Mesenteric fat pad (tissue), 1 donor: ENCODE data around the gene CAPN2. TPM values are rescaled to one million over a fixed set of nuclear protein-coding genes. Genes with fewer than 3 reads are reported as not detected.
A peak's percentile ranks its signal among the peaks of the same experiment; 100 is the strongest.
"Not testable (repeated sequence)": the region's sequence is repeated elsewhere in the genome, so short reads cannot be mapped to it uniquely, and the experiment has no call there.

Experiments used
- DNase-seq: peaks from one replicate; pipeline ENCODE4 v3.0.0-alpha.2; 2020; ENCODE audit warnings: low spot score
- total RNA-seq: library from RNA; stranded (reverse); fragmentation: NEBNext Ultra II Directional; extraction: Animal tissue kit (Norgen Biotek cat#: 25700); gene quantifications from one replicate; pipeline ENCODE4 v1.2.1, GENCODE V29; 2021
- donor health status: DM: yes; HTN: yes; CAD: no.

CAPN2 gene
- total RNA-seq, 1 donor from 2014 or later = 190 TPM

DNA sequence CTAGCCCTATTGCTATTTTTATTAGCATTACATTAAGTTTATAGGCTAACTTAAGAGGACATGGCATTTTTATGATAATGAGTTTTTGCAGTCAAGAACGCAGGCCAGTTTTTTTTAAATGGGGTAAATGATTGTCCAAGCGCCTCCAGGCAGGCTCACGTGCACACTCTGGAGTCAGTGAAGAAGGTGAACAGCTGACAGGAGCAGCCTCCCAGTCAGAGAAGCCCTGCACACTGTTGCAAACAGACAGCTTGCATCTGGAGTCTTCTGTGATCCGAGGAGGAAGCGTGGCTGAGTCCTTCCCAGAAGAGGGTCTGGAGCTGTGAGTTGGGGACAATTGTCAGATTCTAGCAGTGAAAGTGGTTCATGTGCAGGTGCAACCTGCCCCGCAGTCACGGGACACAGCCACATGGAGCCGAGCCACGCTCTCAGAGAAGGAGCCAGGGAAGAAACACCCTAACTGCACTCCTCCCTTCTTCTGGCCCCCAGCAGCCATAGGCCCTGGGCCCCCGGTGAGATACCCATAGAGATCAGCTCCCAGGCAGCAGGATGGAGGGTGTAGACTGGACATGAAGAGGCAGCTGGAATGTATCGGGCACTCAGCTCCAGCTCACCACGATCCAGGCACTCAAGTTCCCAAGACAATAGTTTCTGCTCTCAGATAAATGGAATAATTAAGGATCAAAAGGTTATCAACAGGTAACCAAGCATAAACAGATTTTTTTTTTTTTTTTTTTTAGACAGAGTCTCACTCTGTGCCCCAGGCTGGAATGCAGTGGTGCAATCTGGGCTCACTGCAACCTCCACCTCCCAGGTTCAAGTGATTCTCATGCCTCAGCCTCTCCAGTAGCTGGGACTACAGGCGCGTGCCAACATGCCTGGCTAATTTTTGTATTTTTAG is 26.4 kb downstream of the CAPN2 start:
- no peak for DNase-seq

GRCh38 chr1:223739366-223740037 is 27.2 kb downstream of the CAPN2 start:
- DNase-seq = no peak

GRCh38 chr1:223740038-223740736 is 27.8 kb downstream of the CAPN2 start:
- not testable (repeated sequence) for DNase-seq

DNA sequence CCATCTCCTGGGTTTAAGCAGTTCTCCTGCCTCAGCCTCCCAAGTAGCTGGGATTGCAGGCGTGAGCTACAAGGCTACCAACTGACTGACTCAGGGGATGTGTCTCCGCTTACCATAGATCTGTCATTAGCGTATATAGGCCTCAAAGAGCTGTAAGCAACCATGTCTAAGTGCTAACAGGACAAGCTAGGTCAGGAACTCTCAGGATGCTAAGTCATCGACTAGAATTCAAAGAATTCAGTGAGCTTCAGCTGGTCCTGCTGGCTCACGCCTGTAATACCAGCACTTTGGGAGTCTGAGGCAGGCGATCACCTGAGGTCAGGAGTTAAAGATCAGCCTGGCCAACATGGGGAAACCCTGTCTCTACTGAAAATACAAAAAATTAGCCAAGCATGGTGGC is 29.5 kb downstream of the CAPN2 start:
- no peak for DNase-seq

- no peak for DNase-seq
These were observed 30.6 kb downstream of the CAPN2 start for GRCh38 chr1:223742856-223743517.

- no peak for DNase-seq
These were observed 33.4 kb downstream of the CAPN2 start for GRCh38 chr1:223745731-223746130.

DNA sequence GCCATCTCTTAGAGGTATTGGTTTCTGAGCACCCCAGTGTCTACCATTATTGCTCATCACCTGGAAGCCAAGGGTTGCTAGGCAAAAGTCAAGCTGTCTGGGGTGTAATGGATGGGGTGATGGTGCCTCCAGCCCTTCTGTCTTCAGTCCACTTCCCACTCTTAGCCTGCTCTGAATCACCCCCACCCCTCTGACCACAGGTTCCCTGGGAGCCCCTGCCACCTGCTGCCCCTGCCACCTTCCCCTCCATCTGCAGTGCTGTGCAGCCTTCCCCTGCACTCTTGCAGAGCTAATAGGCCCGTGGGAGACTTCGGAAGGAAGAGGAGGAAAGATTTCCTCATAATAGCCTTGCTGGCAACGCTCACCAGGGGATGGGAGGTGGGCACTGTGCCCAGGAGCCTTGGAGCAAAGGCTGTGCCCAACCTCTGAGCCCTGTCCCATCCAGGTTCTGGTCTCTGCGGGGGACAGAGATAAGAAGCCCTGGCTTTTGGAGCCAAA is 35.5 kb downstream of the CAPN2 start:
- no peak for DNase-seq

DNA sequence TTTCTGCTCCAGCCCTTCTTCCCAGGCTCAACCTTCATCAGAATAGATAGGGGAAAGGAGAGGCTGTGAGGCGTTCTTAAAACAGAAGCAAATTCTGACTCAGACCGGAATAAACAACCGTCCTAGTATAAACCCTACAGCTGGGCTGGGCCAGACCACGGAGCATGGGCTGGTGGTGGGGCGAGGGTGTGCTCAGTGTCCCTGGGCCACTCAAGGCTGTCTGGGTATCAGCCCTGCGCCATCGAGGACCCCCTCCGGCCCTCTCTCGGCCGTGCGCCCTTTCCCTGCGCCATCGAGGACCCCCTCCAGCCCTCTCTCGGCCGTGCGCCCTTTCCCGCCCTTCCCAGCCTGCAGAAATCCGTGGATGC is 36.0 kb downstream of the CAPN2 start:
- no peak for DNase-seq

- peak; percentile 91 for DNase-seq
These were observed 36.7 kb downstream of the CAPN2 start for GRCh38 chr1:223748773-223749733.

DNA sequence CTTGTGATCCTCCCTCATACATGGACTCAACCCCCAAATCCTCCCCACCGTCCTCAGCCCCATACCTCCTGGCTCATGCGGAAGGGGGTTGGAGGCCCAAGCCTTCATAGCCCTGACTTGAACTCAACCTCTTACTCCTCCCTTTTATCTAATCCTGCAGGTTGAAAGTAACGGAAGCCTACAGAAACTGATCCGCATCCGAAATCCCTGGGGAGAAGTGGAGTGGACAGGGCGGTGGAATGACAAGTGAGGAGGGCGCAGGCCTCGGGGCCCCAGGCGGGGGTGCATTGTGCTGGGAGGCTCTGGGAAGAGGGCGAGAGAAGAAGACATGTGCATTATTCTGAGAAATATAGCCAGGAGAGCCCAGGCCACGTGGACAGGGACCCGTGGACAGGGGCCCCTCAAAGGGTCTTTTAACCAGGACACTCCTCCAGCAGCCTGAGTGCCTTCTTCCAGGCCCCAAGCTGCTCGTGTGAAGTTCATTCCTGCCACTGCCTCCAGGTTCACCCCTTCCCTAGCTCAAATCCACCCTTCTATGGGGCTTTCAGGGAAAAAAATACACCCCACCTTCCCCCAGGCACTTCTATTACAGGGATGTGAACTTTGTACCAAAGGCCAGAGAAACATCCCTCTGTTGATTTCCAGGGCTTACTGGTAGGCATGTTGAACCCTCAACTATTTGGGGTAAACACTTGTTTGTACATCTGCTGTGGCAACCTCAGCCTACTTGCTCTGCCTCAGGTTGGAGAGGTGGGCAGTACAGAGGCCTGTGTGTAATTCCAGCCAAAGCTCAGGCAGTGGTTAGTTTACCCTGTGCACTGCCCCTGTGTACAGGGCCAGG is 38.6 kb downstream of the CAPN2 start:
- no peak for DNase-seq

- DNase-seq = no peak
These were observed 39.4 kb downstream of the CAPN2 start for GRCh38 chr1:223751696-223752095.

DNA sequence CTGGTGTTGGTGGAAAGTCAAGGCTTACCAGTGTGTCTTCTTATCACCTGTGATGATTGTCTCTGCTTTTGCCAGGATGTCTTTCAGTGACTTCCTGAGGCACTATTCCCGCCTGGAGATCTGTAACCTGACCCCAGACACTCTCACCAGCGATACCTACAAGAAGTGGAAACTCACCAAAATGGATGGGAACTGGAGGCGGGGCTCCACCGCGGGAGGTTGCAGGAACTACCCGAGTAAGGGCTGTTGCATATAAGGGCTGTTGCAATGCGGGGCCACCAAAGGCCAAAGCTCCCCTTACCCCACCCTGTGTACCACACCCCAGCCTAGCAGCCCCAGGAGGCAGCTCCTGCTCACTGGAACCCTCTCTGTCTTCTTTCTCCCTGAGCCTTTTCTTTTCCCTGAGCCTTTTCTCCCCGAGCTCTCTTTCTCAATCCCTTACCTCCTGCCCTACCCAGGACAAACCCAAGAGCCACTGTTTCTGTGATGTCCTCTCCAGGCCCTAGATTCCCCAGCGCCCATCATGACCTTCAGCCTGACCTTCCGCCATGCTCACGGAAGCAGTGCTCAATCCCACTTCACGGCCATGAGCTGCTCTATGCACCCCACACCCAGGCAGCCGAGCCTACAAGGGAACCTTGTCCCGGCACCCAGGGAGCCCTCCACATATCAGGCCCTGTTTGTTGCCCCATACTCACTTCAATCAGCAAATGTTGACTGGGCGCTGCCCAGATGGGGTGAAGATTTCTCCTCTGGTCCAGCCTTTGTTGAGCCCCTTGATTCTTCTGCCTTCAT is 40.6 kb downstream of the CAPN2 start:
- no peak for DNase-seq

- no peak for DNase-seq
These were observed 42.5 kb downstream of the CAPN2 start for GRCh38 chr1:223754681-223755431.

DNA sequence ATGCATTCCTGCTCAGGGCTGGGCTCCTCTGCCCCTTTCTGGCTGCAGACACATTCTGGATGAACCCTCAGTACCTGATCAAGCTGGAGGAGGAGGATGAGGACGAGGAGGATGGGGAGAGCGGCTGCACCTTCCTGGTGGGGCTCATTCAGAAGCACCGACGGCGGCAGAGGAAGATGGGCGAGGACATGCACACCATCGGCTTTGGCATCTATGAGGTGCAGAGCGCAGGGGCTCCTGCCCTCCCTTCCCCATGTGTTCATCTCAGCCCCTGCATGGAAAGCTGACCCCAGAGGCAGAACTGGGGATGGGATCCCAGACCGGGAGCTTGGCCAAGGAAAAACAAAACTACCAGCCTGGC is 43.1 kb downstream of the CAPN2 start:
- no peak for DNase-seq

DNA sequence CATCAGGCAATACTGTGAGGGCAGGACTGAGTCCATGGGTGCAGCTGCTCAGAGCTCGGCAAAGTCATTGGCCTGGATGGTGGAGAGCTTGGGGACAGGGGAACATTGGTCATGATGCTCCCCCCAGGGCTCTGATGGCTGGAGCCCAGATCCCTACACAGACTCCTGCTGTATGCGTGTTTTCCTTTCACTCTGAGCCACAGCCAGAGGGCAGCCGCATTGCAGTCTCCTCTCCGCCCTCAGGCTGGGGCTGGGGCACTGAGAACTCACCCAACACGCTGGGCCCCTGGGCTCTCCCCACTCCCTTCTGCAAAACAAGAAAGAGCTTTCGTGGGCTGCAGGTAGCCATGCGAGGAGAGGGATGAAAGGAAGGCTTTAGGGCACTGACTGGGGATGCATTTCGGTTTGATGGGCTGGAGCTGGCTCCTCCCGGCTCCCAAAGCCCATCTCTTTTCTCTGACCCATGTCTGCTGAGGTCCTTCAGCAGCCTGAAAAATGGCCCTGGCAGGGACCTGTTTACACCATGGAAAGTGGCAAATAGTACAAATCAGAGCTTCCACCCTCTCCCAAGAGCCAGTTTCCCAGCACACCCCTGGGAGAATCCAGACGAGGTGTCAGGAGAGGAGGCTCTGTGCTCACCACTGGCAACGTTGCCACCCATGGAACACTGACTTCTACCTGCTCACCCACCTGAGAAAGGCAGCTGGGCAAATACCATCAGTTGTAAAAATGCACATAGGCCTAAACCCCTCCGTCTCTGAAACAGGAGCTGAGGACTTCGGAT is 43.8 kb downstream of the CAPN2 start:
- no peak for DNase-seq

DNA sequence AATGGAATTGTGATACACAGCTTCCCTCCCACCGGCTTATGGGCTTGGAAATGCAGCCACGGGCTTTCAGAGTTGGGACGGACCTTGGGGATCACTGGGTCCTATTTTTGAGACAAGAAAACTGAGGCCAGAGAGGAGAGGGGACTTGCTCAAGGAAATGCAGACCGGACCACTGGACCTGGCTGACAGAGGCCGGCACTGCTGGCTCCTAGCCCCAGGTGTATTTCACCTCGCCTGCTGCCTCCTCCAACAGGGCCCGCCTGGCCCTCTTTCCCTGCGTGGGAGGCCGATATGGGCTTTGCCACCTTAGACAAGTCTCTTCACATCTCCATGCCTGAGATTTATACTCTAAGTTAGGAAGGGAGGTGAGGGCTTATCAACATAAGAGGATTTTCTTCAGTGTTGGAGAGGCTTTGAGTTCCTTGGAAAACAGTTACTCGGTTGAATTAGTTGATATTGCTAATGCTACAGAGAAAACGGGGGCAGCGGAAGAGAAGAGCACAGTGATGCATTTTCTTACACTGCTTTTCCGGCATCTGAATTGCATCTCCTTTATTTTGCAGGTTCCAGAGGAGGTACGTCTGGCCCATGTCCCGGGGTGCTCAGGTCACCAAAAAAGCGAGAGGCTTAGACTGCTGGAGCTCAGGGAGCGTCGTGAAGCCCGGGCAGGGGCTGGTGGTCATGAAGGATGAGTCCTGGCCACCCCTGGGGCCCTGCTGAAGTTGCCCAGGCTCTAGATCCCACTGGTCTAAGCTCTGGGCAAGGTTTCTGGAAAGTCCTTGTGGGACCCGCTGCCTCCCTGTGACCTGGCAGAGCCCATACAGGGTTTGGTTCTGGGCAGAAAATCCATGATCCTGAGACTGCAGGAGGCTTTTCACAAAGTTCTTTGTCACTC is 44.7 kb downstream of the CAPN2 start:
- DNase-seq = no peak
